Memory B cell (primary cell): Measurements from ENCODE around the gene CIAO1.

ENCODE experiments used
- ATAC-seq: fragments of 150-1000 bp; cut with Tn5 transposase; 2 replicates; pipeline ENCODE4 v1.10.0; 2021; ENCODE audit warnings: low read depth, mild to moderate bottlenecking, moderate library complexity
- DNase-seq, 2 donors: peaks; one replicate each; pipeline ENCODE4 v3.0.0; 2022; ENCODE audit warnings: low spot score in 2 of 2
- H3K27ac Mint-ChIP-seq: one replicate; pipeline ENCODE4 v1.8.0; 2022; ENCODE audit warnings: mild to moderate bottlenecking, moderate library complexity, mixed read lengths
- H3K27me3 Mint-ChIP-seq: one replicate; pipeline ENCODE4 v1.8.0; 2022; ENCODE audit warnings: mixed read lengths
- H3K36me3 Mint-ChIP-seq: one replicate; pipeline ENCODE4 v1.8.0; 2022; ENCODE audit warnings: mild to moderate bottlenecking, mixed read lengths
- H3K4me1 Mint-ChIP-seq: one replicate; pipeline ENCODE4 v1.8.0; 2022; ENCODE audit warnings: mixed read lengths
- H3K4me3 Mint-ChIP-seq: one replicate; pipeline ENCODE4 v1.8.0; 2022; ENCODE audit warnings: mild to moderate bottlenecking, moderate library complexity, mixed read lengths
- H3K9me3 Mint-ChIP-seq: one replicate; pipeline ENCODE4 v1.8.0; 2022; ENCODE audit warnings: mixed read lengths

Gene CIAO1

GRCh38 chr2:96258166-96259022, 7.6 kb upstream of the CIAO1 start:
- peaks cover 42% of the 10 kb centered on the region for H3K4me1 Mint-ChIP-seq
- no peak for ATAC-seq
- no peak for DNase-seq
- H3K27me3 Mint-ChIP-seq, result no peaks in the 10 kb centered on the region
- peak overlapping the region; percentile 11 for H3K4me3 Mint-ChIP-seq
- peaks cover 17% of the 10 kb centered on the region for H3K36me3 Mint-ChIP-seq
- H3K27ac Mint-ChIP-seq, result peak overlapping the region; percentile 86
- H3K9me3 Mint-ChIP-seq, result no peaks in the 10 kb centered on the region

GRCh38 chr2:96259497-96259921, 6.5 kb upstream of the CIAO1 start:
- Mint-ChIP-seq H3K4me1 (peaks cover 50% of the 10 kb centered on the region), H3K27me3 (no peaks in the 10 kb centered on the region), H3K4me3 (peak overlapping the region; percentile 41), H3K36me3 (peaks cover 9% of the 10 kb centered on the region), H3K27ac (peak overlapping the region; percentile 86), H3K9me3 (no peaks in the 10 kb centered on the region)
- peak; percentile 70 for ATAC-seq
- DNase-seq, result no peak

- Mint-ChIP-seq H3K4me3 (peak overlapping the region; percentile 39), H3K9me3 (no peaks in the 10 kb centered on the region), H3K27me3 (no peaks in the 10 kb centered on the region), H3K4me1 (peaks cover 50% of the 10 kb centered on the region), H3K36me3 (peaks cover 5% of the 10 kb centered on the region), H3K27ac (peak overlapping the region; percentile 79)
- ATAC-seq (peak; percentile 56), DNase-seq (peak in 1 of 2 donors; percentile 34)
Measured at GRCh38 chr2:96260387-96261260, 5.4 kb upstream of the CIAO1 start.

- peaks cover 5% of the 10 kb centered on the region for H3K36me3 Mint-ChIP-seq
- peak overlapping the region; percentile 79 for H3K27ac Mint-ChIP-seq
- DNase-seq (no peak), ATAC-seq (no peak)
- no peaks in the 10 kb centered on the region for H3K27me3 Mint-ChIP-seq
- H3K4me3 Mint-ChIP-seq, result no peak overlapping the region
- H3K9me3 Mint-ChIP-seq, result no peaks in the 10 kb centered on the region
- H3K4me1 Mint-ChIP-seq, result peaks cover 52% of the 10 kb centered on the region
Measured at GRCh38 chr2:96261328-96262003, 4.6 kb upstream of the CIAO1 start.

GRCh38 chr2:96262306-96262705, 3.7 kb upstream of the CIAO1 start:
- Mint-ChIP-seq H3K27ac (no peak overlapping the region), H3K9me3 (no peaks in the 10 kb centered on the region), H3K4me3 (no peak overlapping the region), H3K27me3 (no peaks in the 10 kb centered on the region), H3K36me3 (peaks cover 1% of the 10 kb centered on the region), H3K4me1 (peaks cover 50% of the 10 kb centered on the region)
- no peak for ATAC-seq
- no peak for DNase-seq

- Mint-ChIP-seq H3K36me3 (peaks cover 8% of the 10 kb centered on the region), H3K4me1 (peaks cover 37% of the 10 kb centered on the region), H3K9me3 (no peaks in the 10 kb centered on the region), H3K27ac (peak overlapping the region; percentile 60), H3K4me3 (peak overlapping the region; percentile 97), H3K27me3 (no peaks in the 10 kb centered on the region)
- ATAC-seq, result no peak
- DNase-seq, result no peak
Measured at GRCh38 chr2:96264086-96264485, 1.9 kb upstream of the CIAO1 start.

GRCh38 chr2:96264656-96265348, 1.2 kb upstream of the CIAO1 start:
- peak; percentile 29 to 44 for DNase-seq
- peak; percentile 9 for ATAC-seq
- peak overlapping the region; percentile 97 for H3K4me3 Mint-ChIP-seq
- H3K36me3 Mint-ChIP-seq, result peaks cover 8% of the 10 kb centered on the region
- H3K9me3 Mint-ChIP-seq, result no peaks in the 10 kb centered on the region
- H3K27ac Mint-ChIP-seq, result peak overlapping the region; percentile 60
- H3K4me1 Mint-ChIP-seq, result peaks cover 30% of the 10 kb centered on the region
- H3K27me3 Mint-ChIP-seq, result no peaks in the 10 kb centered on the region

GRCh38 chr2:96265349-96265839, 631 bp upstream of the CIAO1 start:
- H3K36me3 Mint-ChIP-seq, result peaks cover 8% of the 10 kb centered on the region

GRCh38 chr2:96267159-96267971, 1.3 kb downstream of the CIAO1 start:
- Mint-ChIP-seq H3K27ac (peak overlapping the region; percentile 60), H3K9me3 (no peaks in the 10 kb centered on the region), H3K4me3 (peak overlapping the region; percentile 73), H3K27me3 (no peaks in the 10 kb centered on the region), H3K4me1 (peaks cover 20% of the 10 kb centered on the region), H3K36me3 (peaks cover 9% of the 10 kb centered on the region)
- DNase-seq (peak in 1 of 2 donors; percentile 30), ATAC-seq (no peak)

More at GRCh38 chr2:96265349-96265839, 631 bp upstream of the CIAO1 start:
- ATAC-seq, result peak; percentile 9
- Mint-ChIP-seq H3K4me3 (peak overlapping the region; percentile 97), H3K27ac (peak overlapping the region; percentile 60), H3K4me1 (peaks cover 26% of the 10 kb centered on the region), H3K9me3 (no peaks in the 10 kb centered on the region), H3K27me3 (no peaks in the 10 kb centered on the region)
- peak in 1 of 2 donors; percentile 44 for DNase-seq

- ATAC-seq (no peak), DNase-seq (no peak)
- Mint-ChIP-seq H3K4me3 (no peak overlapping the region), H3K27me3 (no peaks in the 10 kb centered on the region), H3K36me3 (peaks cover 14% of the 10 kb centered on the region), H3K9me3 (no peaks in the 10 kb centered on the region), H3K27ac (no peak overlapping the region), H3K4me1 (peaks cover 2% of the 10 kb centered on the region)
Measured at GRCh38 chr2:96271995-96272394, 6.0 kb downstream of the CIAO1 start.

GRCh38 chr2:96273763-96274162, 7.7 kb downstream of the CIAO1 start:
- Mint-ChIP-seq H3K27ac (no peak overlapping the region), H3K27me3 (no peaks in the 10 kb centered on the region)

GRCh38 chr2:96274355-96275056, 8.5 kb downstream of the CIAO1 start:
- Mint-ChIP-seq H3K9me3 (no peaks in the 10 kb centered on the region), H3K36me3 (peaks cover 22% of the 10 kb centered on the region), H3K27me3 (no peaks in the 10 kb centered on the region), H3K27ac (no peak overlapping the region), H3K4me1 (no peaks in the 10 kb centered on the region), H3K4me3 (no peak overlapping the region)
- no peak for ATAC-seq
- no peak for DNase-seq

More at GRCh38 chr2:96273763-96274162, 7.7 kb downstream of the CIAO1 start:
- no peak overlapping the region for H3K4me3 Mint-ChIP-seq
- H3K9me3 Mint-ChIP-seq, result no peaks in the 10 kb centered on the region
- peaks cover 18% of the 10 kb centered on the region for H3K36me3 Mint-ChIP-seq
- ATAC-seq (no peak), DNase-seq (no peak)
- no peaks in the 10 kb centered on the region for H3K4me1 Mint-ChIP-seq
